ENCODE results near the gene PCDHA13. TPM values are rescaled to one million over a fixed set of nuclear protein-coding genes. Genes with fewer than 3 reads are reported as not detected.

The PCDHA13 gene
- polyA plus RNA-seq, 1 experiment, result not detected

- H3K36me3 ChIP-seq (ENCODE audit: control insufficient read depth, insufficient read depth, low read length), result no peaks in the 10 kb centered on the region
- peaks cover 6% of the 10 kb centered on the region for H3K27me3 ChIP-seq (ENCODE audit: control insufficient read depth, insufficient read depth, low read length)
- H3K4me3 ChIP-seq (ENCODE audit: low read depth, low read length), result no peak overlapping the region
- no peak for TF ChIP-seq CTCF (IDR thresholded peaks at IDR 0.05; ENCODE audit: insufficient read depth, low read depth, low read length)
- POLR2A ChIA-PET, result no interaction called here
- no peak for DNase-seq (ENCODE audit: low read depth)
- CTCF ChIA-PET, result no interaction called here
These were observed 41.7 kb downstream of the PCDHA13 start for GRCh38 chr5:140923601-140924000.

GRCh38 chr5:140925806-140926442 lies 44.0 kb downstream of the PCDHA13 start, which contains the start of gene PCDHAC1:
TSS of gene PCDHAC1 (plus strand) at chr5:140926299. CDS start at chr5:140926893, 594 bp downstream.
- ChIA-PET POLR2A (no interaction called here), CTCF (interaction anchor here (1.2 kb wide), 1 partner anchor 14 kb away, joined by 3 read pairs; no protein-coding TSS in a partner anchor)
- no peak for DNase-seq (ENCODE audit: low read depth)
- H3K36me3 ChIP-seq (ENCODE audit: control insufficient read depth, insufficient read depth, low read length), result no peaks in the 10 kb centered on the region
- H3K27me3 ChIP-seq (ENCODE audit: control insufficient read depth, insufficient read depth, low read length), result peaks cover 6% of the 10 kb centered on the region
- H3K4me3 ChIP-seq (ENCODE audit: low read depth, low read length), result peak within 1 kb of the TSS; percentile 26
- no peak for TF ChIP-seq CTCF (IDR thresholded peaks at IDR 0.05; ENCODE audit: insufficient read depth, low read depth, low read length)

- no peaks in the 10 kb centered on the region for H3K36me3 ChIP-seq (ENCODE audit: control insufficient read depth, insufficient read depth, low read length)
- CTCF ChIA-PET, result interaction anchor here (0.6 to 1.5 kb wide), 3 partner anchors 10 to 297 kb away, joined by 3 read pairs; no protein-coding TSS in a partner anchor
- TF ChIP-seq CTCF (IDR thresholded peaks at IDR 0.05; ENCODE audit: insufficient read depth, low read depth, low read length), result peak; percentile 54
- peak overlapping the region; percentile 26 for H3K4me3 ChIP-seq (ENCODE audit: low read depth, low read length)
- peaks cover 6% of the 10 kb centered on the region for H3K27me3 ChIP-seq (ENCODE audit: control insufficient read depth, insufficient read depth, low read length)
- POLR2A ChIA-PET, result no interaction called here
- no peak for DNase-seq (ENCODE audit: low read depth)
These were observed 44.7 kb downstream of the PCDHA13 start for GRCh38 chr5:140926443-140927227.

GRCh38 chr5:140927228-140927573 lies 45.3 kb downstream of the PCDHA13 start:
- Histone ChIP-seq H3K4me3 (ENCODE audit: low read depth, low read length) (peak overlapping the region; percentile 26), H3K36me3 (ENCODE audit: control insufficient read depth, insufficient read depth, low read length) (no peaks in the 10 kb centered on the region), H3K27me3 (ENCODE audit: control insufficient read depth, insufficient read depth, low read length) (peaks cover 6% of the 10 kb centered on the region)
- no peak for DNase-seq (ENCODE audit: low read depth)
- ChIA-PET CTCF (interaction anchor here (1.5 kb wide), 1 partner anchor 9 kb away, joined by 3 read pairs; no protein-coding TSS in a partner anchor), POLR2A (no interaction called here)
- no peak for TF ChIP-seq CTCF (IDR thresholded peaks at IDR 0.05; ENCODE audit: insufficient read depth, low read depth, low read length)

Other genes starting within 250 kb of the PCDHA13 start
- 0.69 and 1.9 TPM in 2 replicates for gene CD14, start 248.9 kb upstream of the PCDHA13 start, polyA plus RNA-seq (2011; rRNA removed)
- 4.8 and 7.5 TPM in 2 replicates for gene TMCO6, start 242.7 kb upstream of the PCDHA13 start, polyA plus RNA-seq (2011; rRNA removed)
- gene NDUFA2, start 234.5 kb upstream of the PCDHA13 start, polyA plus RNA-seq (2011; rRNA removed), result 96.8 and 102 TPM in 2 replicates
- gene IK, start 234.3 kb upstream of the PCDHA13 start, polyA plus RNA-seq (2011; rRNA removed), result 71.8 and 105 TPM in 2 replicates
- 12.7 and 17.9 TPM in 2 replicates for gene WDR55, start 217.2 kb upstream of the PCDHA13 start, polyA plus RNA-seq (2011; rRNA removed)
- 0.21 and 0.36 TPM in 2 replicates for gene DND1, start 208.5 kb upstream of the PCDHA13 start, polyA plus RNA-seq (2011; rRNA removed)
- gene HARS1, start 190.8 kb upstream of the PCDHA13 start, polyA plus RNA-seq (2011; rRNA removed), result 76.3 and 80.6 TPM in 2 replicates
- gene HARS2, start 190.7 kb upstream of the PCDHA13 start, polyA plus RNA-seq (2011; rRNA removed), result 22.3 and 30.7 TPM in 2 replicates
- gene ZMAT2, start 181.7 kb upstream of the PCDHA13 start, polyA plus RNA-seq (2011; rRNA removed), result 23.4 and 49.5 TPM in 2 replicates
- 0.04 and 0.12 TPM in 2 replicates for gene PCDHA1, start 96.0 kb upstream of the PCDHA13 start, polyA plus RNA-seq (2011; rRNA removed)
- 0.02 TPM in 1 of 2 replicates, not detected in the other for gene PCDHA2, start 87.3 kb upstream of the PCDHA13 start, polyA plus RNA-seq (2011; rRNA removed)
- 0.16 and 0.21 TPM in 2 replicates for gene PCDHA3, start 81.1 kb upstream of the PCDHA13 start, polyA plus RNA-seq (2011; rRNA removed)
- gene PCDHA4, start 75.1 kb upstream of the PCDHA13 start, polyA plus RNA-seq (2011; rRNA removed), result 0.22 and 0.25 TPM in 2 replicates
- not detected in 2 replicates for gene PCDHA5, start 60.5 kb upstream of the PCDHA13 start, polyA plus RNA-seq (2011; rRNA removed)
- 0.02 and 0.09 TPM in 2 replicates for gene PCDHA6, start 54.2 kb upstream of the PCDHA13 start, polyA plus RNA-seq (2011; rRNA removed)
- 0.44 TPM in 2 replicates for gene PCDHA7, start 47.9 kb upstream of the PCDHA13 start, polyA plus RNA-seq (2011; rRNA removed)
- 0.01 and 0.02 TPM in 2 replicates for gene PCDHA8, start 40.9 kb upstream of the PCDHA13 start, polyA plus RNA-seq (2011; rRNA removed)
- gene PCDHA9, start 33.7 kb upstream of the PCDHA13 start, polyA plus RNA-seq (2011; rRNA removed), result 0.01 and 0.06 TPM in 2 replicates
- gene PCDHA10, start 26.2 kb upstream of the PCDHA13 start, polyA plus RNA-seq (2011; rRNA removed), result 0.02 TPM in 2 replicates
- not detected in 2 replicates for gene PCDHA11, start 13.2 kb upstream of the PCDHA13 start, polyA plus RNA-seq (2011; rRNA removed)
- not detected in 2 replicates for gene PCDHA12, start 6.8 kb upstream of the PCDHA13 start, polyA plus RNA-seq (2011; rRNA removed)
- 0.02 TPM in 1 of 2 replicates, not detected in the other for gene PCDHAC1, start 44.2 kb downstream of the PCDHA13 start, polyA plus RNA-seq (2011; rRNA removed)
- gene PCDHAC2, start 84.4 kb downstream of the PCDHA13 start, polyA plus RNA-seq (2011; rRNA removed), result 0.06 TPM in 1 of 2 replicates, not detected in the other
- not detected in 2 replicates for gene PCDHB1, start 169.2 kb downstream of the PCDHA13 start, polyA plus RNA-seq (2011; rRNA removed)
- 0.42 and 0.99 TPM in 2 replicates for gene PCDHB2, start 212.5 kb downstream of the PCDHA13 start, polyA plus RNA-seq (2011; rRNA removed)
- gene PCDHB3, start 218.3 kb downstream of the PCDHA13 start, polyA plus RNA-seq (2011; rRNA removed), result 0.23 and 0.31 TPM in 2 replicates
- gene PCDHB4, start 239.7 kb downstream of the PCDHA13 start, polyA plus RNA-seq (2011; rRNA removed), result 0.02 TPM in 2 replicates